Lower lobe of right lung (tissue), 2 donors: ENCODE data around the gene CYTH1. TPM values are rescaled to one million over a fixed set of nuclear protein-coding genes. Genes with fewer than 3 reads are reported as not detected.

ENCODE experiments used
- ATAC-seq, 2 donors: fragments of 200-7000 bp; cut with Tn5 transposase; one replicate each; pipeline ENCODE4 v1.9.1; 2020 to 2022; ENCODE audit warnings: mild to moderate bottlenecking in 2 of 2, moderate library complexity in 2 of 2
- DNase-seq: peaks from one replicate; pipeline ENCODE4 v3.0.0-alpha.2; 2020
- H3K27ac ChIP-seq: fragments of 200-600 bp; one replicate; pipeline ENCODE4 v1.8.0; 2022
- H3K27me3 ChIP-seq: fragments of 200-600 bp; one replicate; pipeline ENCODE4 v1.8.0; 2022; ENCODE audit warnings: low read depth
- H3K36me3 ChIP-seq: fragments of 200-600 bp; one replicate; pipeline ENCODE4 v1.8.0; 2022; ENCODE audit warnings: mild to moderate bottlenecking
- H3K4me1 ChIP-seq: fragments of 200-600 bp; one replicate; pipeline ENCODE4 v1.8.0; 2022
- H3K4me3 ChIP-seq: fragments of 200-600 bp; one replicate; pipeline ENCODE4 v1.8.0; 2022; ENCODE audit warnings: mild to moderate bottlenecking
- H3K9me3 ChIP-seq: fragments of 200-600 bp; one replicate; pipeline ENCODE4 v1.8.0; 2022
- intact Hi-C: fragments of 100-400 bp; cut with DNase I; formaldehyde crosslinking; loops from one replicate; pipeline ENCODE4 v1.11.0; 2022
- total RNA-seq: library from RNA; stranded (reverse); fragmentation: NEBNext Ultra II Directional; extraction: Animal tissue kit (Norgen Biotek cat#: 25700); gene quantifications from one replicate; pipeline ENCODE4 v1.2.1, GENCODE V29; 2021
- TF ChIP-seq, protein P1 (sequence below): fragments of 200-600 bp; IDR thresholded peaks from one replicate; pipeline ENCODE4 v1.8.0; 2022; ENCODE audit warnings: antibody characterized with exemption, mild to moderate bottlenecking
- donor health status: DM: no; HTN: yes; CAD: no; lungs with severe emphysema.

The CYTH1 gene
- total RNA-seq, 1 donor from 2014 or later, result 110 TPM

DNA sequence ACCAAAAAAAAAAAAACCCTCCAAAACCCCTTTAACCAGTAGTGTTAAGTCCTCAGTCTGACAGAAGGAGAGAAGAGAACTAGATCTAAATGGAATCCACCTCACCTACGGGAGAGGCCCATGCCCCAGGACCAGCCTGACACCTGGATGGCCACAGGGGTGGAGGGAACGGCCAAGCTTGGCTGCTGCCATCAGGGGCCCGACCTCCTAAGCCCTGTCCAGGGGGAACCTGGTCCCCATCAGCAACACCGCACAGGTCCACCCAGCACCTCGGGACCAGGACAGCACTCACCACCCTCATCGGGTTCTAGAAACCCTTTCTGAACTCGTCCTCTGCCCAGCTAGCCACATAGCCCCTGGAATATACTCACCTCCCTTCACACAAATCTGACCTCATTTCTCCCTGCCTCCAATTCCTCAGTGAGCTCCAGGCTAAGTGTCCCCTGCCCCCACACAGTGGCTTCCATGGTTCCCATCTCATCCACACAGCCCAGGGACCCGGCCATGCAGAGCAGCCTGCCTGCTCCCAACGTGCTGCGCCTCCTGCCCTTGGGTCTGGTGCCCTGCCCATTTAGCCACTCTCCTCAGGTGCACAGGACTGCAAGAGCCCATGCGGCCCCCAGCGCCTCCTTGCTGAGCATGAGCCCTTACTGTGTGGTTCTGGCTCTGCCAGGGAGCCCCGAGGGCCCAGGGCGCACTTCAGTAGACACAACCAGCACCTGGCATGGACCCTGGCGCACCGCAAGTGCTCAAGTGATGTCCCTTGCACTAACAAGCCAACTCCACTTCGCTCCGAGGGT, 18.3 kb upstream of the CYTH1 start:
- no peak overlapping the region for H3K27ac ChIP-seq
- TF ChIP-seq, protein P1, sequence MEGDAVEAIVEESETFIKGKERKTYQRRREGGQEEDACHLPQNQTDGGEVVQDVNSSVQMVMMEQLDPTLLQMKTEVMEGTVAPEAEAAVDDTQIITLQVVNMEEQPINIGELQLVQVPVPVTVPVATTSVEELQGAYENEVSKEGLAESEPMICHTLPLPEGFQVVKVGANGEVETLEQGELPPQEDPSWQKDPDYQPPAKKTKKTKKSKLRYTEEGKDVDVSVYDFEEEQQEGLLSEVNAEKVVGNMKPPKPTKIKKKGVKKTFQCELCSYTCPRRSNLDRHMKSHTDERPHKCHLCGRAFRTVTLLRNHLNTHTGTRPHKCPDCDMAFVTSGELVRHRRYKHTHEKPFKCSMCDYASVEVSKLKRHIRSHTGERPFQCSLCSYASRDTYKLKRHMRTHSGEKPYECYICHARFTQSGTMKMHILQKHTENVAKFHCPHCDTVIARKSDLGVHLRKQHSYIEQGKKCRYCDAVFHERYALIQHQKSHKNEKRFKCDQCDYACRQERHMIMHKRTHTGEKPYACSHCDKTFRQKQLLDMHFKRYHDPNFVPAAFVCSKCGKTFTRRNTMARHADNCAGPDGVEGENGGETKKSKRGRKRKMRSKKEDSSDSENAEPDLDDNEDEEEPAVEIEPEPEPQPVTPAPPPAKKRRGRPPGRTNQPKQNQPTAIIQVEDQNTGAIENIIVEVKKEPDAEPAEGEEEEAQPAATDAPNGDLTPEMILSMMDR, result no peak
- H3K4me1 ChIP-seq, result peaks cover 34% of the 10 kb centered on the region
- H3K36me3 ChIP-seq, result peaks cover 89% of the 10 kb centered on the region
- intact Hi-C loops, result no loop called here
- H3K9me3 ChIP-seq, result no peaks in the 10 kb centered on the region
- no peak overlapping the region for H3K4me3 ChIP-seq
- DNase-seq (no peak), ATAC-seq (no peak)
- no peaks in the 10 kb centered on the region for H3K27me3 ChIP-seq

DNA sequence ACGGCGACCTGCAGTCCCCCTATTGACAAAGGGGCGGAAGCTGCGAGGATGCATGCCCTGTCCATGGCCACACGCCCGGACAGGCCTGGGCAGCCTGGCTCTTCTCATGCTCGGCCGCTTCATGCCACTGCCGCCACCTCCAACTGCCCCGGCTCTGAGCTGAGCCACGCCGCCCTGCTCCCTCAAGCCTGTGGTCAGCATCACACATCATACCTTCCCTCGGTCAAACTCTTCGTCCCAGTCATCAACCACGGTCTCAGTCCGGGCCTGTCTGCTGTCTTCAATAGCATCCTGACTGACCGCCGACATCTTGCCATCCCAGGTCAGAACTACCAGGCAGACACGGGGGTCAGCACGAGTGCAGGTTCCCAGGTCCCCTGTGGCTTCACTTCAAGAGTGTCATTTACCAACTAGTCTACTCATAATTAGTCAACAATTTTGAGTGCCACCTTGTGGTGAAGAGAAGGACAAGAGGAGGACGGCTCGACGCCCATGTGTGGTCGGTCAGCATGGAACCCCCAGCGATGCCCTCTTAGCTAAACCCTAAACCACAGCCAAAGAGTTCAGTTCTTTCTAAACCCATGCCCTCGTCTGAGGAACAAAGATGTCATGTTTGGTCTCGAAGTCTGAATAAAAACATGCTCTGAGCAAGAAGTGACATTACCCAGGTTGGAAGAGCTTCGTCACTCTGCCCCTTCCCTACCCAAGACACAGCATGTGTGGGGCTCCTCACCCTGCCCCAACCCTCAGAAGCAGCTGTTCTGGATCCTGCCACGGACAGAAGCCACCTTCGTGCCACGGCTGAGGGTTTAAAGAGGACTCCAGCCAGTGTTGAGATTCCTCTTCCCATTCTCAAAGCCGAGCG, 16.9 kb upstream of the CYTH1 start:
- Histone ChIP-seq H3K9me3 (no peaks in the 10 kb centered on the region), H3K4me1 (peaks cover 27% of the 10 kb centered on the region), H3K27ac (no peak overlapping the region), H3K36me3 (peaks cover 90% of the 10 kb centered on the region), H3K4me3 (no peak overlapping the region), H3K27me3 (no peaks in the 10 kb centered on the region)
- TF ChIP-seq, protein P1, result peak; percentile 52
- DNase-seq, result peak; percentile 45
- peak; percentile 27 to 42 for ATAC-seq
- intact Hi-C loops, result no loop called here

DNA sequence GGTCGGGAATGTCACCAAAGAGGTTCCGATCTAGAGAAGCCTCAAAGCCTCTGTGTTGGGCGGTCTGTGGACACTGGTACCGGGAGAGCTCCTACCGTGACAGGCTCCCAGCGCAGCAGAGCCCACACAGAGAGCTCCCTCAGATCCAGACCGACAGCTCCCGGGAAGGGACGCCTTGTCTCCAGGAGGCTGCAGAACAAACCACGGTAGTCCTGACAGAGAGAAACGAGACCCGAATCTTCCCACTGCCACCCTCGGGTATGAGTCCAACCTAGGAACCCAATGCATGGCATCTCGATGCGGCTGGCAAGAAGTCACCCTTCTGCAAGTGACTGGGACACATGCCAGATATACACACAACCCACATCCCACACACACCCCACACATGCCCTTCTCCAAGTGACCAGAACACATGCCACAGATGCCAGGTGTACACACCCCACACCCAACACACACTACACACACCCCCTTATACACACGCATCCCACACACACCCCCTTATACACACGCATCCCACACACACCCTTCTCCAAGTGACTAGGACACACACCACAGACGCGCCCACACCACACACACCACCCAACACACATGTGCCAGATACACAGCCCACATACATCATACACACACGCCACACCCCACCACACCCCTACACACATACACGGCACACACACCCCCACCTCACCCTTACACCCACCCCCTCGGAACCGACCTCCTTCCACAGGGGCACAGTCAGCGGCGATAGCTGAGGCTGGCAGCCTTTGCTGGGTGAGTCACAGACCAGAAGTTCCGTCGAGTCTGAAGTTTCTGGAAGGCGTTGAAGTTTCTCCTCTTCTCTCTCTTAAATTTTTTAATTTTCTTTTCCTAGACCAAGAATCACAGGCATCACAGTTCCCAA, 15.9 kb upstream of the CYTH1 start:
- peak; percentile 37 for DNase-seq
- peak; percentile 7 to 9 for ATAC-seq
- H3K36me3 ChIP-seq, result peaks cover 92% of the 10 kb centered on the region
- TF ChIP-seq, protein P1, result no peak
- H3K4me1 ChIP-seq, result peaks cover 22% of the 10 kb centered on the region
- no peaks in the 10 kb centered on the region for H3K27me3 ChIP-seq
- intact Hi-C loops, result no loop called here
- H3K27ac ChIP-seq, result no peak overlapping the region
- H3K4me3 ChIP-seq, result no peak overlapping the region
- no peaks in the 10 kb centered on the region for H3K9me3 ChIP-seq

DNA sequence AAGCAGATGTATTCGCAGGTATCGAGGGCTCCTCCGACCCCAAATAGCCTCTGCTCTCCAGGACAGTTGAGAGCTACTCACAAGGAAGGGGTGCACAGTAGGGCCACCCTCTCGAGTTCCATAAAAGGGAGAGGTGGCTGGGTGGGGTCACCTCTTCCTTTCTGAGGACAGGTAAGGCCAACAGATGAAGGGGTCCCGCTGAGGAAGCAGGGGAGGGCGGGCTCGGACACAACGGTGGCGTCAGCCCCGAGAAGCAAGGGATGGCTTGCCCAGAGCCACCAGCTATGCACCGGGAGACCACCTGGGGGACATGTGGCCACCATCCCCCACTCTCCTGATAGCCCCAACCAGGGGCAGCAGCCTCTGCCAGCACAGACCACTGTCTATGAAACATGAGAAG, 15.1 kb upstream of the CYTH1 start:
- Histone ChIP-seq H3K4me1 (peaks cover 22% of the 10 kb centered on the region), H3K27me3 (no peaks in the 10 kb centered on the region), H3K9me3 (no peaks in the 10 kb centered on the region), H3K27ac (peak overlapping the region; percentile 64), H3K4me3 (no peak overlapping the region), H3K36me3 (peaks cover 86% of the 10 kb centered on the region)
- no peak for ATAC-seq
- intact Hi-C loops, result no loop called here
- TF ChIP-seq, protein P1, result no peak
- peak; percentile 40 for DNase-seq

DNA sequence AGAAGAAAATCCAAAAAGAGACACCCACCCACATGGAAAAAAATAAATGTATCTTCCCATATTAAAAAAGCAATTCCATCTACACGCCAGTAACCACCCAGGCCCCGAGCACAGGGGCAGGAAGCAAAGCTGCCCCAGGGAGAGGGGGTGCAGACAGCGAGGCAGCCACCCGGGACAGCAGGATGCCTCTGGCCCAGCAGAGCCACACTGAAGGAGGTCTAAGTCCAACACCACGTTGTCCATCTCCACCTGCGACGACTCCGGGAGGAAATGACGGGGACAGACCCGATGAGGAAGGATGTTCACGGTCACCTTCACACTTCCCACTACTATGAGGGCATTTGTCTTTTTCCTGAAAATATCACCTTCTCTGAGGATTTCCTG, 14.4 kb upstream of the CYTH1 start:
- intact Hi-C loops, result no loop called here
- peak; percentile 42 for DNase-seq
- no peaks in the 10 kb centered on the region for H3K9me3 ChIP-seq
- H3K27me3 ChIP-seq, result no peaks in the 10 kb centered on the region
- peaks cover 81% of the 10 kb centered on the region for H3K36me3 ChIP-seq
- TF ChIP-seq, protein P1, result no peak
- peak overlapping the region; percentile 64 for H3K27ac ChIP-seq
- H3K4me3 ChIP-seq, result no peak overlapping the region
- peak in 1 of 2 donors; percentile 10 for ATAC-seq
- H3K4me1 ChIP-seq, result peaks cover 26% of the 10 kb centered on the region
